GM10248 (cell line): ENCODE data around the gene ARHGEF5.
A peak's percentile ranks its signal among the peaks of the same experiment; 100 is the strongest.

ENCODE experiments used
- CTCF ChIA-PET: fragments of 300-600 bp; sonication (Branson Sonifier 250); formaldehyde crosslinking; extraction: SDS; loops from one replicate; lab custom pipeline; 2021; ENCODE audit warnings: antibody characterized with exemption; lab: Yijun Ruan, JAX
- POLR2A ChIA-PET: fragments of 350-650 bp; sonication (Branson Sonifier 250); formaldehyde crosslinking; extraction: SDS; loops from one replicate; lab custom pipeline; 2020; ENCODE audit warnings: antibody characterized with exemption; lab: Yijun Ruan, JAX
- DNase-seq: peaks from one replicate; pipeline ENCODE4 v3.0.0; 2012; ENCODE audit errors: extremely low spot score
- TF ChIP-seq, protein P1 (sequence below): IDR thresholded peaks from 2 replicates; pipeline ENCODE4 v1.5.1; 2012; ENCODE audit warnings: mild to moderate bottlenecking, low read depth; ENCODE audit errors: extremely low read depth, missing control alignments, control extremely low read depth

The ARHGEF5 gene

DNA sequence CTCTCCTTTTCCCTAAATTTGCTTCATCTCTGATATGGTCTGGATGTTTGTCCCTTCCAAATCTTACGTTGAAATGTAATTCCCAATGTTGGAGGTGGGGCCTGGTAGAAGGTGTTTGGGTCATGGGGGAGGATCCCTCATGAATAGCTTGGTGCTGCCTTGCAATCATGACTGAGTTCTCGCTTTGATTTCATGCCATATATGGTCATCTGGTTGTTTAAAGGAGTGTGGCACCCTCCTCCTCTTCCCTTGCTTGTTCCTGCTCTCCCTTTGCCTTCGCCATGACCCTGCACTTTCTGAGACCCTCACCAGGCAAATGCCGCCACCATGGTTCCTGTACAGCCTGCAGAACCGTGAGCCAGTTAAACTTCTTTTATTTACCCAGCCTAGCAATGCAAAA lies 33.7 kb downstream of the ARHGEF5 start:
- no peak for DNase-seq
- ChIA-PET POLR2A (no interaction called here), CTCF (no interaction called here)
- TF ChIP-seq, protein P1, sequence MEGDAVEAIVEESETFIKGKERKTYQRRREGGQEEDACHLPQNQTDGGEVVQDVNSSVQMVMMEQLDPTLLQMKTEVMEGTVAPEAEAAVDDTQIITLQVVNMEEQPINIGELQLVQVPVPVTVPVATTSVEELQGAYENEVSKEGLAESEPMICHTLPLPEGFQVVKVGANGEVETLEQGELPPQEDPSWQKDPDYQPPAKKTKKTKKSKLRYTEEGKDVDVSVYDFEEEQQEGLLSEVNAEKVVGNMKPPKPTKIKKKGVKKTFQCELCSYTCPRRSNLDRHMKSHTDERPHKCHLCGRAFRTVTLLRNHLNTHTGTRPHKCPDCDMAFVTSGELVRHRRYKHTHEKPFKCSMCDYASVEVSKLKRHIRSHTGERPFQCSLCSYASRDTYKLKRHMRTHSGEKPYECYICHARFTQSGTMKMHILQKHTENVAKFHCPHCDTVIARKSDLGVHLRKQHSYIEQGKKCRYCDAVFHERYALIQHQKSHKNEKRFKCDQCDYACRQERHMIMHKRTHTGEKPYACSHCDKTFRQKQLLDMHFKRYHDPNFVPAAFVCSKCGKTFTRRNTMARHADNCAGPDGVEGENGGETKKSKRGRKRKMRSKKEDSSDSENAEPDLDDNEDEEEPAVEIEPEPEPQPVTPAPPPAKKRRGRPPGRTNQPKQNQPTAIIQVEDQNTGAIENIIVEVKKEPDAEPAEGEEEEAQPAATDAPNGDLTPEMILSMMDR = no peak

DNA sequence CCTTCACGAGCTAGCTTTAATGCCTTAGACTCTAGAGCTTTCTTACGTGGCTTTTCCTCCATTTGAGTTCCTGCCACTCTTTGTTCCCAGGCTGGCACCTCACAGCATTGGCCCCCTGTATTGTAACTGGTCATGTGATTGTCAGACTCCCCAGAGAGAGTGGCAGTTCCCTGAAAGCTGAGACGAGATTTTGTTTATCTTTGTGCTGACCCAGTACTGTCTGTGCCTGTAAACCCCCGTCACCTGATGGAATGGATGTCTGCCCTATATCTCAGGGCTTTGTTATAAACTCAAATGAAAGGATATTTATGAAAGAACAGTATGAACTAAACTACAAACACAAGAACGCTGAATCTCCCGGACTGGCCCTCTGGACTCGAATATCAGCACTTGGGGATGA lies 35.3 kb downstream of the ARHGEF5 start:
- no peak for DNase-seq
- ChIA-PET POLR2A (no interaction called here), CTCF (interaction anchor here (2.2 to 3.0 kb wide), 2 partner anchors 12 kb away, joined by 9 to 17 read pairs; no protein-coding TSS in a partner anchor)
- TF ChIP-seq, protein P1 = no peak

DNA sequence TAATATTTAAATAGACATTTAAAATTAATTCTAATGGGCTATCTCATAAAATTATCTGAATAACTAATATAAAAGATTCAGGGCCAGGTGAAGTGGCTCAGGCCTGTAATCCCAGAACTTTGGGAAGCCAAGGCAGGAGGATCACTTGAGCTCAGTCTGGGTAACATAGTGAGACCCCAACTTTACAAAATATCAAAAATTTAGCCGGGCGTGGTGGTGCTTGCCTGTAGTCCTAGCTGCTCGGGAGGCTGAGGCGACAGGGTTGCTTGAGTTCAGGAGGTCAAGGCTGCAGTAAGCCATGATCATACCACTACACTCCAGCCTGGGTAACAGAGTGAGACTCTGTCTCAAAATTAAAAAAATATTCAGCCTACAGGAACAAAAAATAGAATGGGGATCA lies 35.8 kb downstream of the ARHGEF5 start:
- POLR2A ChIA-PET = interaction anchor here (0.6 kb wide), 1 partner anchor 1020 kb away, joined by 3 read pairs; no protein-coding TSS in a partner anchor
- CTCF ChIA-PET = interaction anchor here (1.2 to 3.0 kb wide), 8 partner anchors 10 to 216 kb away, joined by 3 to 17 read pairs (median 6); no protein-coding TSS in a partner anchor
- DNase-seq = no peak
- TF ChIP-seq, protein P1 = no peak

DNA sequence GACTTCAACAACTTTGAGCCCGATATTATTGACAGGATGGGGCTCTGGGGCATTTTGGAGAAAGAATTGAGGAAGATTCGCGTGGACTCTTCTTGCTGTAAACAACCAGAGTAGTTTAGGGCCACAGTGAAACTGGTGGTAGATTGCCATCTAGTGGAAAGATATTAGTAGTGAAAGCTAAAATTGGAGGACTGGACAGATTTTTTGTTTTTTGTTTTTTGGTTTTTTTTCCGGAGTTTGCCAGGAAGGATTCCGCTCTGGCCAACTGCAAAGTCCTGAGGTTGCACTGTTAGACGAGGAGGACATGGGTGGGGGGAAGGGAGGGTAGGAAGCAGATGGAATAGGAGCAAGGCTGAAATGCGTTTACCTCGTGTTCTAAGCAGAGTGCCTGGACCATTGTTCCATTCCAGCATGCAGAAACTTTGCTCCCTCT lies 36.6 kb downstream of the ARHGEF5 start:
- CTCF ChIA-PET = interaction anchor here (0.6 to 3.0 kb wide), 11 partner anchors 9 to 217 kb away, joined by 3 to 17 read pairs (median 5); no protein-coding TSS in a partner anchor
- DNase-seq = peak; percentile 65
- POLR2A ChIA-PET = no interaction called here
- TF ChIP-seq, protein P1 = peak; percentile 54

DNA sequence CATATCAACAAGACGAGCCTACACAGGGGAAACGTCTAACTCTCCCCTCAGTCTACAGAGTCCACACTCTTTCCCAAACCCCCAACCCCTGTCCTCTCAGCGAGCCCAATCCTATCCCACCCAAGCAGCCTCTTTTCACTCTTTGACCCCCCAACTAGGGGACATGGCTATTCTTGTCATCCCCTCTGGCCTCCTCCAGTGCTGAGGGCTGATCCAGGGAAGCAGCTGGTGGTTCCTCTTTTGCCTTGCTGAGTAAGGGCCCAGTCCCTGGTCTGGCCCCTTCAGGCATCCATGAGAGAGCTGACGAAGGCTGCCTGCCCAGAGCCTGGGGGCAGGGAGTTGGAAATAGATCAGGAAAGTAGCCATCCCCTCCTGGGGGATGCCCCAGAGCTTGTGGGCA lies 41.9 kb downstream of the ARHGEF5 start:
- ChIA-PET POLR2A (no interaction called here), CTCF (interaction anchor here (2.0 kb wide), 1 partner anchor 10 kb away, joined by 5 read pairs; no protein-coding TSS in a partner anchor)

DNA sequence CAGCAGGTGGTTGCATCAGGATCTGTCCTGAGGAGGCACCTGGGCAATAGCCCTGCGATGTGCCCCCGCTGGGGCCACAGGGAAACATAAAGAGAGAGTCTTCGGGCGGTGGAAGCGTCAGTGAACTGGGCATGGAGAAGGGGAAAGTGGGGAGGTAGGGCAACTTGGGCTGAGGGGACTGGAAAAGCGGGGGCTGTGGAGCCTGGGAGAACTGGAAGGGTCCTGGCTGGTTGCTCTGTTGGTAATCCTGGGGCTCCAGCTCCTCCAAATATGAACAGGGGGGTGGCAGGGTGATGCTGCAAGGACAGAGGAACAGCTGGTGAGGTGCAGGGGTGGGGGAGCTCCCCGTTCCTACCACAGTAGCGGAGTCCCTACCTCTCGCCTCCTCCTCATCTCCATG lies 43.1 kb downstream of the ARHGEF5 start:
- TF ChIP-seq, protein P1 = no peak
- POLR2A ChIA-PET = no interaction called here

More for the DNA sequence above, 41.9 kb downstream of the ARHGEF5 start:
- TF ChIP-seq, protein P1 = no peak
- DNase-seq = no peak

More for the DNA sequence above, 43.1 kb downstream of the ARHGEF5 start:
- no peak for DNase-seq
- CTCF ChIA-PET = interaction anchor here (2.0 kb wide), 1 partner anchor 11 kb away, joined by 5 read pairs; no protein-coding TSS in a partner anchor
